NT2/D1 (cell line): ENCODE data around the gene TCP11.

ENCODE experiments used
- SUZ12 ChIP-seq: IDR thresholded peaks from 2 replicates; pipeline ENCODE4 v1.6.1; 2011; ENCODE audit not compliant: insufficient read length, insufficient read depth; ENCODE audit errors: extremely low read depth
- YY1 ChIP-seq: IDR thresholded peaks from 2 replicates; pipeline ENCODE4 v1.6.1; 2011; ENCODE audit not compliant: insufficient read length, insufficient read depth
- ZNF274 ChIP-seq: IDR thresholded peaks from 2 replicates; pipeline ENCODE4 v1.6.1; 2011; ENCODE audit warnings: mild to moderate bottlenecking, low read depth, low read length

- TF ChIP-seq YY1 = no peak
- TF ChIP-seq SUZ12 = no peak
- TF ChIP-seq ZNF274 = no peak
Observed at GRCh38 chr6:35183935-35184334, 42.8 kb upstream of the TCP11 start.
